IgD-negative memory B cell (primary cell): ENCODE data around the gene PMPCB. TPM values are rescaled to one million over a fixed set of nuclear protein-coding genes. Genes with fewer than 3 reads are reported as not detected.
"Not testable (repeated sequence)": the region's sequence is repeated elsewhere in the genome, so short reads cannot be mapped to it uniquely, and the experiment has no call there.

Source experiments
- H3K27ac Mint-ChIP-seq, 3 donors: one replicate each; pipeline ENCODE4 v1.8.0; 2020 to 2022; ENCODE audit warnings: mild to moderate bottlenecking in 3 of 3, mixed read lengths in 3 of 3, moderate library complexity in 1 of 3
- H3K27me3 Mint-ChIP-seq: one replicate; pipeline ENCODE4 v1.8.0; 2021; ENCODE audit warnings: mixed read lengths
- H3K36me3 Mint-ChIP-seq: one replicate; pipeline ENCODE4 v1.8.0; 2020; ENCODE audit warnings: mild to moderate bottlenecking, mixed read lengths
- H3K4me1 Mint-ChIP-seq, 3 donors: one replicate each; pipeline ENCODE4 v1.8.0; 2020 to 2022; ENCODE audit warnings: mixed read lengths in 3 of 3, mild to moderate bottlenecking in 1 of 3
- H3K4me3 Mint-ChIP-seq, 4 donors: one replicate each; pipeline ENCODE4 v1.8.0; 2020 to 2022; ENCODE audit warnings: mild to moderate bottlenecking in 4 of 4, mixed read lengths in 4 of 4, moderate library complexity in 3 of 4
- H3K9me3 Mint-ChIP-seq, 3 donors: one replicate each; pipeline ENCODE4 v1.8.0; 2020 to 2021; ENCODE audit warnings: mixed read lengths in 3 of 3, mild to moderate bottlenecking in 1 of 3
- polyA plus RNA-seq: library from polyadenylated mRNA; unstranded; fragments of 300-500 nt; fragmentation: Illumina TruSeq; gene quantifications from one replicate; pipeline ENCODE4 v1.2.3, GENCODE V29; 2021

PMPCB gene
- 62.6 TPM for polyA plus RNA-seq

GRCh38 chr7:103296901-103297836, at the start of gene PMPCB:
TSS of gene PMPCB (plus strand) at chr7:103297435. CDS start at chr7:103297460, 25 bp downstream.
- peaks cover 19 to 25% (median 21%) of the 10 kb centered on the region in 3 donors for H3K4me1 Mint-ChIP-seq
- no peaks in the 10 kb centered on the region for H3K9me3 Mint-ChIP-seq
- peak within 1 kb of the TSS; percentile 73 to 92 (median 81) for H3K27ac Mint-ChIP-seq
- H3K27me3 Mint-ChIP-seq: peaks cover 1% of the 10 kb centered on the region
- no peaks in the 10 kb centered on the region for H3K36me3 Mint-ChIP-seq
- H3K4me3 Mint-ChIP-seq: peak within 1 kb of the TSS; percentile 87 to 96 (median 91)

GRCh38 chr7:103253699-103254506, 43.3 kb upstream of the PMPCB start:
- H3K4me1 Mint-ChIP-seq, H3K27me3 Mint-ChIP-seq, H3K4me3 Mint-ChIP-seq, H3K36me3 Mint-ChIP-seq, H3K9me3 Mint-ChIP-seq, H3K27ac Mint-ChIP-seq: not testable (repeated sequence)

- H3K27me3 Mint-ChIP-seq, H3K27ac Mint-ChIP-seq, H3K4me1 Mint-ChIP-seq, H3K36me3 Mint-ChIP-seq, H3K9me3 Mint-ChIP-seq, H3K4me3 Mint-ChIP-seq: not testable (repeated sequence)
These were observed 33.2 kb upstream of the PMPCB start for GRCh38 chr7:103264054-103264453.

GRCh38 chr7:103266229-103266628, 31.0 kb upstream of the PMPCB start:
- H3K4me1 Mint-ChIP-seq, H3K9me3 Mint-ChIP-seq, H3K27ac Mint-ChIP-seq, H3K4me3 Mint-ChIP-seq, H3K27me3 Mint-ChIP-seq, H3K36me3 Mint-ChIP-seq: not testable (repeated sequence)

GRCh38 chr7:103273374-103273773, 23.9 kb upstream of the PMPCB start:
- H3K36me3 Mint-ChIP-seq: not testable (repeated sequence)

GRCh38 chr7:103274867-103275266, 22.4 kb upstream of the PMPCB start:
- not testable (repeated sequence) for H3K4me3 Mint-ChIP-seq, H3K9me3 Mint-ChIP-seq, H3K27me3 Mint-ChIP-seq, H3K4me1 Mint-ChIP-seq, H3K27ac Mint-ChIP-seq, H3K36me3 Mint-ChIP-seq

More at GRCh38 chr7:103273374-103273773, 23.9 kb upstream of the PMPCB start:
- H3K9me3 Mint-ChIP-seq, H3K4me3 Mint-ChIP-seq, H3K4me1 Mint-ChIP-seq, H3K27me3 Mint-ChIP-seq, H3K27ac Mint-ChIP-seq: not testable (repeated sequence)

- H3K27ac Mint-ChIP-seq: peak overlapping the region in 1 of 3 donors; percentile 14
- not testable (repeated sequence) for H3K27me3 Mint-ChIP-seq, H3K36me3 Mint-ChIP-seq, H3K9me3 Mint-ChIP-seq
- H3K4me1 Mint-ChIP-seq: peaks cover 8 to 11% (median 10%) of the 10 kb centered on the region in 3 donors
- peak overlapping the region in 2 of 4 donors; percentile 48 to 55 for H3K4me3 Mint-ChIP-seq
These were observed 19.0 kb upstream of the PMPCB start for GRCh38 chr7:103278195-103278594.

- Mint-ChIP-seq H3K27ac (peak overlapping the region; percentile 59 to 98 (median 97)), H3K4me1 (peaks cover 8 to 11% (median 10%) of the 10 kb centered on the region in 3 donors), H3K4me3 (peak overlapping the region; percentile 85 to 99 (median 94))
- H3K36me3 Mint-ChIP-seq, H3K9me3 Mint-ChIP-seq, H3K27me3 Mint-ChIP-seq: not testable (repeated sequence)
These were observed 17.6 kb upstream of the PMPCB start for GRCh38 chr7:103279636-103279962.

GRCh38 chr7:103279963-103280802, 17.1 kb upstream of the PMPCB start:
- not testable (repeated sequence) for H3K9me3 Mint-ChIP-seq, H3K36me3 Mint-ChIP-seq, H3K27me3 Mint-ChIP-seq
- peak overlapping the region; percentile 59 to 98 (median 97) for H3K27ac Mint-ChIP-seq
- peak overlapping the region; percentile 85 to 99 (median 94) for H3K4me3 Mint-ChIP-seq
- H3K4me1 Mint-ChIP-seq: peaks cover 8 to 11% (median 10%) of the 10 kb centered on the region in 3 donors

- not testable (repeated sequence) for H3K27me3 Mint-ChIP-seq, H3K9me3 Mint-ChIP-seq, H3K36me3 Mint-ChIP-seq
- peaks cover 8 to 11% (median 10%) of the 10 kb centered on the region in 3 donors for H3K4me1 Mint-ChIP-seq
- peak overlapping the region; percentile 59 to 98 (median 97) for H3K27ac Mint-ChIP-seq
- H3K4me3 Mint-ChIP-seq: peak overlapping the region; percentile 85 to 99 (median 94)
These were observed 16.5 kb upstream of the PMPCB start for GRCh38 chr7:103280803-103281155.

GRCh38 chr7:103282802-103283427, 14.3 kb upstream of the PMPCB start:
- H3K27me3 Mint-ChIP-seq, H3K36me3 Mint-ChIP-seq, H3K27ac Mint-ChIP-seq, H3K9me3 Mint-ChIP-seq, H3K4me1 Mint-ChIP-seq: not testable (repeated sequence)
- peak overlapping the region in 1 of 4 donors; percentile 85 for H3K4me3 Mint-ChIP-seq

- H3K27me3 Mint-ChIP-seq: peaks cover 2% of the 10 kb centered on the region
- no peak overlapping the region for H3K4me3 Mint-ChIP-seq
- H3K36me3 Mint-ChIP-seq: peaks cover 2% of the 10 kb centered on the region
- no peaks in the 10 kb centered on the region for H3K9me3 Mint-ChIP-seq
- no peak overlapping the region for H3K27ac Mint-ChIP-seq
- peaks cover 5 to 10% (median 9%) of the 10 kb centered on the region in 3 donors for H3K4me1 Mint-ChIP-seq
These were observed 5.1 kb upstream of the PMPCB start for GRCh38 chr7:103292122-103292521.

- Mint-ChIP-seq H3K9me3 (no peaks in the 10 kb centered on the region), H3K27ac (no peak overlapping the region), H3K4me1 (peaks cover 14 to 19% (median 18%) of the 10 kb centered on the region in 3 donors), H3K36me3 (peaks cover 2% of the 10 kb centered on the region), H3K27me3 (peaks cover 2% of the 10 kb centered on the region), H3K4me3 (no peak overlapping the region)
These were observed 3.7 kb upstream of the PMPCB start for GRCh38 chr7:103293526-103293925.

- H3K4me1 Mint-ChIP-seq: peaks cover 19 to 25% (median 21%) of the 10 kb centered on the region in 3 donors
- H3K27ac Mint-ChIP-seq: peak overlapping the region; percentile 73 to 92 (median 81)
These were observed 573 bp downstream of the PMPCB start for GRCh38 chr7:103297837-103298179.

More at GRCh38 chr7:103297837-103298179, 573 bp downstream of the PMPCB start:
- Mint-ChIP-seq H3K4me3 (peak overlapping the region; percentile 87 to 96 (median 91)), H3K27me3 (no peaks in the 10 kb centered on the region), H3K36me3 (no peaks in the 10 kb centered on the region), H3K9me3 (no peaks in the 10 kb centered on the region)
